SH-SY5Y (cell line): ENCODE measurements around the gene FBXO38.

ENCODE experiments used
- GATA2 ChIP-seq: IDR thresholded peaks from 2 replicates; pipeline ENCODE4 v1.6.1; 2011; ENCODE audit warnings: mild to moderate bottlenecking, low read depth, low read length
- GATA3 ChIP-seq: IDR thresholded peaks from 2 replicates; pipeline ENCODE4 v1.6.1; 2011; ENCODE audit warnings: low read depth, mild to moderate bottlenecking, low read length, moderate library complexity

Gene FBXO38, protein sequence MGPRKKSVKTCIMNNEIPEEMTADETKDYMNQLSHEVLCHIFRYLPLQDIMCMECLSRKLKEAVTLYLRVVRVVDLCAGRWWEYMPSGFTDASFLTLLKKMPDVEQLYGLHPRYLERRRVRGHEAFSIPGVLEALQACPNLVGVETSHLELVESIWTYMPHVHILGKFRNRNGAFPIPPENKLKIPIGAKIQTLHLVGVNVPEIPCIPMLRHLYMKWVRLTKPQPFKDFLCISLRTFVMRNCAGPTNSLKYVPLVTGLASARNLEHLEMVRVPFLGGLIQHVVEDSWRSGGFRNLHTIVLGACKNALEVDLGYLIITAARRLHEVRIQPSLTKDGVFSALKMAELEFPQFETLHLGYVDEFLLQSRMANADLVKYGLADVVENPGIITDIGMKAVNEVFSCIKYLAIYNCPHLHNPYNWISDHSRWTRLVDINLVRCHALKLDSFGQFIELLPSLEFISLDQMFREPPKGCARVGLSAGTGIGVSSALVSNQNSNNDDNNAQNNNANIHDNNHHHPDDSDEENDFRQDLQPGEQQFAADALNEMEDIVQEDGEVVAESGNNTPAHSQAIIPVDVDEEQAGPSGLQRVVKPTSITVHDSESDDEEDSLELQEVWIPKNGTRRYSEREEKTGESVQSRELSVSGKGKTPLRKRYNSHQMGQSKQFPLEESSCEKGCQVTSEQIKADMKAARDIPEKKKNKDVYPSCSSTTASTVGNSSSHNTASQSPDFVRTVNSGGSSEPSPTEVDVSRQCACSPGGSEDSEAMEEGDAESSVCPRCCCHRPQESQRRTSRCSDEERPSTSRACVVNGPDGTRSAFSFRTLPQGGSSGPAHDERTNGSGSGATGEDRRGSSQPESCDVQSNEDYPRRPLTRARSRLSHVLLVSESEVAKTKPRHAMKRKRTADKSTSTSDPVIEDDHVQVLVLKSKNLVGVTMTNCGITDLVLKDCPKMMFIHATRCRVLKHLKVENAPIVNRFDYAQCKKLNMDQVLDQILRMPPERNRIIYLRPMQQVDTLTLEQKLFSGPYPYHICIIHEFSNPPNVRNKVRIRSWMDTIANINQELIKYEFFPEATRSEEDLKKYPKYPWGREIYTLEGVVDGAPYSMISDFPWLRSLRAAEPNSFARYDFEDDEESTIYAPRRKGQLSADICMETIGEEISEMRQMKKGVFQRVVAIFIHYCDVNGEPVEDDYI

DNA sequence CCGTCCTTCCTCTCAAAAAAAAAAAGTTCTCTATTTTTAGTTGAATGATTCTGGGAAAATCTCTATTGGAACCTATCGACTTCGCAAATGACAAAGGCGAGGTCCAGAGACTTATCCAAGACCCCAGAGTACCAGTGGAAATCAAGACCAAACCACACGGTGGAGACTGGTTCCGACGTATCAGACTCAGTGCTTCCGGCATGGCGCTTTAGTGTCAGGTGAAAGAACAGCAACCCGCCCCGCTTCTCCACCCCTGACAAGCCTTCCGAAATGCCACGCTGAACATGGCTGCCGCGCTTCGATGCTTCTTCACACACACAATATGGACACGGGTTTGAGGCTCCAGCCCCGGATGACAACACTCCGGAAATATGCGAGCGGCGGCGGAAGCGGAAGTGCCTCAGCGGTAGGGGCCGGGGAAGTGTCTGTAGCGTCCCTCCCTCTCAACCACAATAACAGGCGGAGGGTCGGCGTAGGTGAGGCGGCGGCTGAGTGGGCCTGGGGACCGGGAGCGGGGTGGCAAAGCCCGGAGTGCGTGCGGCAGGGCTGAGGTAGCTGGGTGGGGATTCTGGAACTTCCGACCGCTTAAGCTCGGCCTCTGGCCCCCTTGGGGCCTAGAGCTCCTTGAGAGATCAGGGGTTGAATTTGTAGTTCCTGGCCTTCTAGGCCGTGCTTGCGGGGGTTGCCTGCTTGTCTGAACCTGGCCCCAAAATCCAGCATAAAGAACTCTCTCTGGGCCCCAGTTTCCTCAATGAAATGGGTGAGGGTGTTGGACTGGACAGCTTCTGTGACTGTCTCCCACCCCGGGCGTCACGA lies at the start of gene FBXO38:
Gene FBXO38 (plus strand): TSS at position 395 of the 816 bp plus-strand sequence. CDS start 10,819 bp downstream, outside the sequence.
- TF ChIP-seq GATA3 (no peak), GATA2 (no peak)

DNA sequence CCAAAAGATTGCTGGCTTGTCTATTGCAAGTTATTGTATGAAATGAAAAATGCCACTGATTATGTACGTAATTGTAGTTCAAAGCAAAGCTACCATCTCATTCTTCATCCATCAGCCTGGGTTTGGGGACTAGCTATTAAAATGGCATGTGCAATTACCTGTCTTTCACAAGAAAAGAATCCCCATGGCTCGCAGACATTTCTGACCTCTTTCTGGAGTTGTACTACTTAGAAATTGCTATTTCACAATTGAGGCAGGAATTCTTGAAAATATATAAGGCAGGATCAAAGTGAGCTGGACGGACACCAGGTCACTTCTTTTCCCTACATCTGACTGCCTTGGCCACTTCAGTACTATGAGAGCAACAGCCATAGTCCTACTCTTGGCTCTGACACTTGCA lies 48.5 kb upstream of the FBXO38 start, which contains the start of gene SPINK9:
Gene SPINK9 (plus strand): TSS at position 301 of the 400 bp plus-strand sequence. CDS start 55 bp downstream, at position 356.
- TF ChIP-seq GATA3 (no peak), GATA2 (no peak)

DNA sequence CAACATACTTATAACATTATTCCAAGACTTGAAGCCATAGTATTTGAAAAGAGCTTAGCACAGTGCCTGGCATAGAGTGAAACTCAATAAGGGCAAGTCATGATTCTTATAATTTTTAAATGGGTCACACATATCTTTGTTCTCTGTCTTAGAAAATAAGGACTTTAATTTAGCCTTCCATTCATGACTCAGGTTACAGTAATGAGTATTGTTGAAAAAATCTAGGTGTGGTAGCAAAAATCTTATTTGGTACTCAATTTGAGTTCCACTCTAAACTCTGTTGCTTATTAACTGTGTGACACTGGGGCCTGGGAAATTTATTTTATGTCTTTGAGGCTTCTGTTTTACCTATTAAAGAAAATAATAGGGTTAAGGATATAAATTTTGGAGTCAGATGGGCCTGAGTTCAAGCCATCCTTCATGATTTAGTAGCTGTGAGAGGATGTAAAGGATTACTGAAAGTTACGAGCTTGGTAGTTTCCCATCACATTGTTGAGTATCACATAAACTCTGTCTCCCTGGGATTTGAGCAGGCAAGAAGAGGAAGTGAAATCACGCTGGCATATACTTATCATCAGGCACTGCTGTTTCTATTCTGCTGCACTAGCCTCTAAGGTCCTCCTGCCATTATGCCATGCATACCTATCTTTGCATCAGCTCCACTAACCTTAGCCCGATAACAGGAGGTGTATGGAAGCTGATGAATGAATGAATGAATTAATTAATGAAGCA lies 46.9 kb upstream of the FBXO38 start:
- TF ChIP-seq GATA3 (no peak), GATA2 (no peak)

DNA sequence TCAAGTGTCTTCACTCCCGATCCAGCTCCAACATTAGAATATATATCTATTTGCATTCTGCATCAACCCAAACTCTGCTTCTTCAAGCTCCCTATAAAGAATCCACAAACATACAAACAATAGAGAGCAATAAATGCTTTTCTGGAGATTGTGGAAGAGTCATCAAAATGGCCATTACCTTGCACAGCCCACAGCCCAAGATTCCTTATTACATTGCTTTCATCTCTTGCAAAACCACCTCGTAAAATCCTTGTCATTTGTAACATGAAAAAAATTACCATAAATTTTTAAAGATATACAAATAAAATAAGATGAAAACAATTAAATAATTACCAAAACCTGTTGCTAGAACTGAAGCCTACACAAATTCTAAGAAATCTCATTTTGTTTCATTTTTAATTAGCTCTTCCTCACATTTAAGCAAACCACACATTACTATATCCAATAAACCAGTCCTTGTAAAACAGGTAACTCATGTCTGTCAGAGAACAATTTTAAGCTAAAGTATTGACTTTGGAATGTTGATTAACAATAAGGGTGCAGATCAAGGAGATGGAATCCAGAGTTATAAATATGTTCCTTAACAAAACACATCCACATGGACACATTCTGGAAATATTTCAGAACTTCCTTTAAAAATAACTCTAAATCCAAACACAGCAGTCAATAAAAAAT lies 41.2 kb upstream of the FBXO38 start:
- TF ChIP-seq GATA3 = no peak
- no peak for TF ChIP-seq GATA2

DNA sequence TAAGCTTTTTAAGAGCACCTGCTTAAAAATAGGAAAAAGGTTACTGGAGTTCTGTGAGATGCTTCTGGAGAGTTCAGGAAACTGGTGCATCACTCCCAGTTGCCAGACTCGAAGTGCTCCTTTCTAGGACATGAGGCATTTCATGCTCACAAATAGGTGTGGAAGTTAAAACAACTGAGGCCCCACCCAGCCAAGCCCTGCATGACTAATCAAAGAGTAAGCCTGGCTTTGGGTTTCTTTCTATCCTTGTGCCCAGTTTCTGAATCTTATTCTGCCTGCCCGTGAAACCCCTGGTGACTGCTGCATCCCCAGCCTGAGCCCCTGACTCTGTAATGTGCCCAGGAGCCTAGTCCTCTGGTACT lies 40.7 kb upstream of the FBXO38 start:
- no peak for TF ChIP-seq GATA2
- no peak for TF ChIP-seq GATA3

DNA sequence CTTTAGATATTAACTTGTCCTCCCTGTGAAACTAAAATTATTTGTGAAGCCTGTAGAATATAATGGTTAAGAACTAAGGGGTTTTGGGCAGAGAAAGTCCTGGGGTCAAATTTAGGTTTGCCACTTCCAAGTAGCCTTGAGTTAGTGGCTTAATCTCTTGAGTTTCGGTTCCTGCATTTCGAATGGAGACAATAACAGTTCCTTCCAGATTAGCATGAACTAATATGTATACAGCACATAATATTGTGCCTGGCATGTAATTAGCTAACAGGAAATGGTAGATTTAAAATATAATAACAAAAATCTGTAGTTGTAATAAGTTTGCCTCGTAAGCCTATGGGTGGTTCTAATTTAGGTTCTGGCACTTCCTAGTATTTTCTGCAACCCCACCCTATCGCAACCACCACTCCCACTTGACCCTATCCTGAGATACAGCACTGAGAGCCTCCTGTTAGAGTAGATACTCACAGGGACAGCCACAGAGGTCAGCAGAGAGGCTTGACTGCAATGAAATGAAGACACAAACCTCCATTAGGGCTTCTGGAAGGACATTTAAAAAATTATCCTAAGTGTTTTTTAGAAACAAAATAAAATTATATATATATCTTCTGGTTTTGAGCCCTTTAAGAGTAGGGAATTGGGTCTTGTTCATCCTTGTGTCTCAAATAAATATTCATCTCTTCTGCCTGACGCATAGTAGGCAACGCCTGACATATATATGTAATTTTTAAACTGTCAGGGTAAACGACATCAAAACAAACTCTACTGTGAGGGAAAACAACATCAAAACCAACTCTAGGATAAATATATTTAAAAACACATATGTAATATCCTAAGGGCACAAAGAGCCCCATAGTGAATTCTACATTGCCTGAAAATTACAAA lies 39.9 kb upstream of the FBXO38 start:
- TF ChIP-seq GATA3 (no peak), GATA2 (no peak)

DNA sequence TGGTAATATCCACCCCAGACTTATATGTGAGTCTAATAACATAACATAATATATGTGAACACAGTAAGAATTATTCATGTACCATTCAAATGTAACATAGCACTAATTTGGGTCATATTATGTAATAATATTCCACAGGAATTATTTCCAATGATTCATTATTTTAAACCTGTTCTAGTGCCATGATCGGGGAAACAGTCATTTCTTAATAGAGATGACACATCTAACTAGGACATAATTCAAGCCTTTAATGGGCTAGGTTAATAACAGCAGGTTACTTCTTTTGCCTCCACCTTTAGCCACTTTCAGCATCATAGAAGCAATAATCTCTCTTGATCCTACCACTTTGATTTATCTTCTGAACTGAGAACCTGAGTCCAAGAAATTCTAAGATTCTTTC lies 36.1 kb upstream of the FBXO38 start:
- TF ChIP-seq GATA3 (no peak), GATA2 (no peak)

DNA sequence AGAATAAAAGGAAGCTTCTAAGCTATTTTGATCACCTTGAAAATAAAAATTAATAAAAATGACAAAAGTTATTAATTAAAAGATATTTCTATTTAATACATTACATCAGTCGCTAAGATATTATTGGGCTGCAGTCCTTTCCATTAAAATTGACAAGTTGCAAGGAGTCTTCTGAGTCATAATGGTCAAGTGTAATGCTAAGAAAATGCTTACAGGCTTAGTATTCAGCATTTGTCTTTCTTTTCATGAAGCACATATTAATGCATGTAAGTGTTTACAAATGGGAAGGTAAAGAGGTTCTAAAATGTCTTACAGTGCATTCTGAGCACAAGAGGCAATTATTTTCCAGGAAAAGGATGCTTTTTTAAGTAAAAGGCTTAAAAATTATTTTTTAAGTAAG lies 31.1 kb upstream of the FBXO38 start:
- TF ChIP-seq GATA3 = no peak
- no peak for TF ChIP-seq GATA2

DNA sequence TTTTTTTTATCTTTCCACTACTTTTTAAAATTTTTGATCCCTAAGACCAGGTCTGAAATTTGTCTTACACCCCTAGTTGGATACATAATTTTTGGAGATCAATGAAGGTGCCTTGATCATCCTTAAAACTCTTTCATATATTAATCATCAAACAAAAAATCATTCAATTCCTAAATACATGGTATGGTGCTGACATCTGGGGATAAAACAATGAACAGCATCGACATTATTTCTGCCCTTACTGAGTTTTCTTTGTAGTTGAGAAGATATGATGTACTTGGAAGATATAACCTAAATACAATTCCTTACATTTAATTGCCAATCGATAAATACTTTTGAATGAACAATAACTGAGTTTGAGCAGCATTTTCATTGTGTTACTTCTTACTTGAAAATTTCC lies 30.1 kb upstream of the FBXO38 start:
- TF ChIP-seq GATA3 = no peak
- no peak for TF ChIP-seq GATA2

DNA sequence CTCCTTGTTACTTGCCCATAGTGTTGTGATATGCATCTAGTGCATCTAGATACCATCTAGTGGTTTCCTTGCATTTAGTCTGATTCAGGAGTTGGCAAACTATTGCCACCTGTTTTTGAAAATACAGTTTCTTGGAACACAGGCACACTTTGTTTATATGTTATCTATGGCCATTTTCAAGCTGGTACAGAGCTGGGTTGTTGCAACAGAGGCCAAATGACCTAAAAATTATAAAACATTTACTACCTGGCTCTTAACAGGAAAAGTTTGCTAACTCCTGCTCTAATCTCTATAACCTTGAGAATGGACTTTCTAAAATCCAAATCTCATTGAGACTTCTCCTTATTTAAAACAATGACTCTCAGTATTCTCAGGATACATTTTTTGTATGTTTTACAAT lies 19.4 kb upstream of the FBXO38 start:
- TF ChIP-seq GATA2 = no peak
- TF ChIP-seq GATA3 = no peak

DNA sequence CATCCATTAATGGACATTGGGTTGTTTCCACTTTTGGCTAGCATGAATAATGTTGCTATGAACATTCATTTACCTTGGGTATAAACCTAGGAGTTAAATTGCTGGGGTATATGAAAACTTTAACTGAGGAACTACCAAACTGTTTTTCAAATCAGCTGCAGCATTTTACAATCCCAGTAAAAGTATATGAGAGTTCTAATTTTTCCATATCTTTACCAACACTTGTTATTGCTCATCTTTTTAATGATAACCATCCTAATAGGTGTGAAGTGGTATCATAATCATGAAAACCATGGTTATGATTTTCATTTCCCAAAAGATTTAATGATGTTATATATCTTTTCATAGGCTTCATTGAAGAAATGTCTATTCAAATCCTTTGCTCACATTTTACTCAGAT lies 15.5 kb upstream of the FBXO38 start:
- TF ChIP-seq GATA3 = no peak
- TF ChIP-seq GATA2 = no peak
